Right lobe of liver (tissue), 6 donors: ENCODE results near the gene RNF214. TPM values are rescaled to one million over a fixed set of nuclear protein-coding genes. Genes with fewer than 3 reads are reported as not detected.
"Not testable (repeated sequence)": the region's sequence is repeated elsewhere in the genome, so short reads cannot be mapped to it uniquely, and the experiment has no call there.

Experiments
- ATAC-seq, 4 donors: fragments of 200-7000 bp; cut with Tn5 transposase; one replicate each; pipeline ENCODE4 v1.9.1; 2020; ENCODE audit warnings: mild to moderate bottlenecking in 4 of 4, moderate library complexity in 4 of 4
- DNase-seq, 3 donors: peaks; one replicate each; pipeline ENCODE4 v3.0.0-alpha.2; 2020
- H3K27ac ChIP-seq, 3 donors: fragments of 200-600 bp; one replicate each; pipeline ENCODE4 v1.8.0; 2022
- H3K27me3 ChIP-seq, 2 donors: fragments of 200-600 bp; one replicate each; pipeline ENCODE4 v1.8.0; 2022
- H3K36me3 ChIP-seq, 4 donors: fragments of 200-600 bp; sonication (generic) in 1 of 4; one replicate each; pipeline versions ENCODE4 v1.5.1 to v1.8.0; 2017 to 2022; ENCODE audit warnings: control low read depth in 1 of 4
- H3K4me1 ChIP-seq, 4 donors: fragments of 200-600 bp; sonication (generic) in 1 of 4; one replicate each; pipeline versions ENCODE4 v1.5.1 to v1.8.0; 2017 to 2022; ENCODE audit warnings: control low read depth in 1 of 4
- H3K4me3 ChIP-seq, 3 donors: fragments of 200-600 bp; one replicate each; pipeline ENCODE4 v1.8.0; 2022
- H3K9me3 ChIP-seq, 4 donors: fragments of 200-600 bp; sonication (generic) in 1 of 4; one replicate each; pipeline versions ENCODE4 v1.5.1 to v1.8.0; 2017 to 2022; ENCODE audit warnings: control low read depth in 1 of 4
- POLR2A ChIP-seq: fragments of 450-650 bp; IDR thresholded peaks from one replicate; pipeline ENCODE4 v1.6.1; 2017; ENCODE audit warnings: antibody characterized with exemption, mild to moderate bottlenecking
- WGBS: methylation state at CpG from one replicate; pipeline ENCODE4 v1.1.6; 2018; ENCODE audit warnings: low coverage, low lambda C conversion rate; ENCODE audit not compliant: insufficient coverage; ENCODE audit errors: missing lambda C conversion rate; 5-methylcytosine and 5-hydroxymethylcytosine counted together
- intact Hi-C, 2 donors: fragments of 100-400 bp; cut with DNase I; formaldehyde crosslinking; loops; one replicate each; pipeline versions ENCODE4 v1.11.2 to v1.14.1; 2022
- total RNA-seq, 6 experiments: library from RNA; depleted of rRNA in 2 of 6; stranded (reverse); fragments of >200 nt in 2 of 6; fragmentation: NEBNext Ultra II Directional in 3 of 6; extraction: Animal tissue kit (Norgen Biotek cat#: 25700) in 3 of 6; gene quantifications; one replicate each; pipeline versions ENCODE4 v1.1.0 to v1.2.4, GENCODE V29; 2016 to 2023
- TF ChIP-seq, protein P1 (sequence below), 4 donors: fragments of 200-600 bp in 3 of 4; fragments of 450-650 bp in 1 of 4; IDR thresholded peaks; one replicate each; pipeline versions ENCODE4 v1.5.1 to v1.8.0; 2016 to 2022; ENCODE audit warnings: antibody characterized with exemption in 4 of 4, mild to moderate bottlenecking in 2 of 4
- donor health status: DM: no; HTN: yes; CAD: no.
- donor health status: DM: no; HTN: no; CAD: no.
- donor health status: DM: no; HTN: no; CAD: no.
- donor health status: DM: no; HTN: yes; CAD: no.
- donor health status: DM: no; HTN: yes; CAD: no.

Gene RNF214
- total RNA-seq, 6 experiments from 2014 or later = 5.6 to 9.4 (median 7.3) TPM

DNA sequence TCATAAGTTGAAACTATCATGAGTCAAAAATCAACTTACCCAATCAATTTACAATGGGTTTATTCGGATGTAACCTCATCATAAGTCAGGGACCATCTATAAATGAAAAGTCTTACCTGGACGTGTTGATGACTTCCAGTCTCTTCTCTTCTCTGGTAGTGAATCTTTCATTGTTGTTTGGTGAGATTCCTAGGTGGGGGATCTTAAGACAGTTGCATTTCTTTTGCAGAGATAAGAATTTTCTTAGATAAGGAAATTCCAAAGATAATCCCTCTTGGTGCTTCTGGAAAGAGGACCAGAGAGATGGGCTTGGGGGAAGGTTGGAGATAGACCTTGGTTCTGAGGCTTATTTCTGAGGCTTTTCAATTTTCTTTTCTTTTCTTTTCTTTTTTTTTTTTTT lies 37.4 kb downstream of the RNF214 start:
- Histone ChIP-seq H3K27ac (no peak overlapping the region), H3K27me3 (no peaks in the 10 kb centered on the region), H3K4me1 (no peaks in the 10 kb centered on the region), H3K9me3 (no peaks in the 10 kb centered on the region), H3K36me3 (no peaks in the 10 kb centered on the region), H3K4me3 (no peak overlapping the region)
- WGBS = 80% methylated on average over 2 of the region's 2 CpGs
- intact Hi-C loops = no loop called here
- DNase-seq = no peak
- ATAC-seq = no peak
- TF ChIP-seq, protein P1, sequence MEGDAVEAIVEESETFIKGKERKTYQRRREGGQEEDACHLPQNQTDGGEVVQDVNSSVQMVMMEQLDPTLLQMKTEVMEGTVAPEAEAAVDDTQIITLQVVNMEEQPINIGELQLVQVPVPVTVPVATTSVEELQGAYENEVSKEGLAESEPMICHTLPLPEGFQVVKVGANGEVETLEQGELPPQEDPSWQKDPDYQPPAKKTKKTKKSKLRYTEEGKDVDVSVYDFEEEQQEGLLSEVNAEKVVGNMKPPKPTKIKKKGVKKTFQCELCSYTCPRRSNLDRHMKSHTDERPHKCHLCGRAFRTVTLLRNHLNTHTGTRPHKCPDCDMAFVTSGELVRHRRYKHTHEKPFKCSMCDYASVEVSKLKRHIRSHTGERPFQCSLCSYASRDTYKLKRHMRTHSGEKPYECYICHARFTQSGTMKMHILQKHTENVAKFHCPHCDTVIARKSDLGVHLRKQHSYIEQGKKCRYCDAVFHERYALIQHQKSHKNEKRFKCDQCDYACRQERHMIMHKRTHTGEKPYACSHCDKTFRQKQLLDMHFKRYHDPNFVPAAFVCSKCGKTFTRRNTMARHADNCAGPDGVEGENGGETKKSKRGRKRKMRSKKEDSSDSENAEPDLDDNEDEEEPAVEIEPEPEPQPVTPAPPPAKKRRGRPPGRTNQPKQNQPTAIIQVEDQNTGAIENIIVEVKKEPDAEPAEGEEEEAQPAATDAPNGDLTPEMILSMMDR (IDR thresholded peaks at IDR 0.05) = no peak
- TF ChIP-seq POLR2A = no peak

DNA sequence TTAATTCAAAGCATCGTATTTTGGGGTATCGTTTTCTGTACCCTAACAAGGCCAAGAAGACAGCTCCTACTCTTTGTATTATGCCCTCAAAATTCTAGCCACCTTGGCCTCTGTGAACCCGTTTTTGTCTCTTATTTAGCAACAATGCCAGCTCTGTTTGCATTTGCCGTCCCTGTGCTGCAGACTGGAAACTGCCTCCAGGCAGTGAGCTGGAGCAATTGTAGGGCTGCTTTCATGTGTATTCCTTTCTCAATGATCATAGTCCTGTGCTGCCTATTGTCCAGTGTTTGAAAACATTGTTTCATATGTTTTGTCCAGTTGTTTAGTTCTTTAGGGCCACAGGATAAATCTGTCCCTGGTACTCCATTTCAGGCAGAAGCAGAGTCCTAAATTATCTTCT lies 38.7 kb downstream of the RNF214 start:
- TF ChIP-seq, protein P1 (IDR thresholded peaks at IDR 0.05) = no peak
- TF ChIP-seq POLR2A = no peak
- no peak for ATAC-seq
- intact Hi-C loops = no loop called here
- no peak overlapping the region for H3K27ac ChIP-seq
- H3K36me3 ChIP-seq = no peaks in the 10 kb centered on the region
- no peaks in the 10 kb centered on the region for H3K4me1 ChIP-seq
- H3K9me3 ChIP-seq = no peaks in the 10 kb centered on the region
- H3K27me3 ChIP-seq = no peaks in the 10 kb centered on the region
- 90% methylated on average over 4 of the region's 4 CpGs for WGBS
- DNase-seq = no peak
- H3K4me3 ChIP-seq = no peak overlapping the region

DNA sequence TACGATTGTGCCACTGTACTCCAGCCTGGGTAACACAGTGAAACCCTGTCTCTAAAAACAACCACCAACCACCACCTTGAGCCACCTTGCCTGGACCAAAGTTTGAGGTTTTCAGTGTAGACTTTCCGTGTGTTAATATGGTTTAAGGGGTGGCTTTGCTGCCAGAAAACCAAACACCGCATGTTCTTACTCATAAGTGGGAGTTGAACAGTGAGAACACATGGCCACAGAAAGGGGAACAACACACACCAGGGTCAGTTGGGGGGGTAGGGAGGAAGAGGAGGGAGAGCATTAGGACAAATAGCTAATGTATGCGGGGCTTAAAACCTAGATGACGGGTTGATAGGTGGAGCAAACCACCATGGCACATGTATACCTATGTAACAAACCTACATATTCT lies 39.7 kb downstream of the RNF214 start:
- ATAC-seq, H3K4me1 ChIP-seq, H3K9me3 ChIP-seq, intact Hi-C loops, H3K4me3 ChIP-seq, H3K27ac ChIP-seq, H3K27me3 ChIP-seq, DNase-seq, H3K36me3 ChIP-seq: not testable (repeated sequence)
- 82% methylated on average over 5 of the region's 5 CpGs for WGBS

DNA sequence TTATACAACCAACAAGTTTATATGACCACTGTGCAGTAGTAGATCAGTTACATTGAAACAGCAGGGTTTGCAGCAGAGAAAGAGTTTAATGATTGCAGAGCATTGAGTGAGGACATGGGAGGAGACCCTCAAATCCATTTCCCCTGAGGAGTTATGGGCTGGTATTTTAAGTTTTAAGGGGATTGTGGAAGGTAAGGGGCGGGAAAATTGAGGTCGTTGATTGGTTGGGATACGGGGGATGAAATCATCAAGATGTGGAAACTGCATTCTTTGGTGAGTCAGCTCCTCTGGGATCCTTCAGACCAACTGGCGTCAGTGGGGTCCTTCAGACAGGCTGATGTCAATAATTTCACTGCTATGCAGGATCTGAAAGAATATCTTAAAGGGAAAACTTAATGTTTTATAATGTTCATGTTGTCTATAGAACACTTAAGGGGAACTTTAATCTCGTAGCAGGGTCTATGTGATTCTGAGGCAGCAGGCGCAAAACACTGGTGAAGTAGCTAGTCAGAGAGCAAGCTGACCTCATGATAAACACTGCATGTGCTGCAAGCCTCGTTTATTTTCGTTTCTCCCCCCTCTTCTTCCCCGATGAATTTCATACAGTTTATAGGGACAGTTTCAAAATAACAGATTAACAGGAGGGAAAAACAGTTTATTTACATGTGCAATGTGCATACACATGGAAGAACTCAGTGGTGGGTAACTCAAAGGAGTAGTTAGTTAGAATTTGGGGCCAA lies 41.2 kb downstream of the RNF214 start:
- no peak for ATAC-seq
- no peak for DNase-seq
- TF ChIP-seq POLR2A = no peak
- TF ChIP-seq, protein P1 (IDR thresholded peaks at IDR 0.05) = no peak
- no peaks in the 10 kb centered on the region for H3K27me3 ChIP-seq
- H3K4me3 ChIP-seq = no peak overlapping the region
- 85% methylated on average over 8 of the region's 9 CpGs for WGBS
- no peak overlapping the region for H3K27ac ChIP-seq
- H3K9me3 ChIP-seq = no peaks in the 10 kb centered on the region
- no peaks in the 10 kb centered on the region for H3K36me3 ChIP-seq
- no peaks in the 10 kb centered on the region for H3K4me1 ChIP-seq
- intact Hi-C loops = no loop called here

DNA sequence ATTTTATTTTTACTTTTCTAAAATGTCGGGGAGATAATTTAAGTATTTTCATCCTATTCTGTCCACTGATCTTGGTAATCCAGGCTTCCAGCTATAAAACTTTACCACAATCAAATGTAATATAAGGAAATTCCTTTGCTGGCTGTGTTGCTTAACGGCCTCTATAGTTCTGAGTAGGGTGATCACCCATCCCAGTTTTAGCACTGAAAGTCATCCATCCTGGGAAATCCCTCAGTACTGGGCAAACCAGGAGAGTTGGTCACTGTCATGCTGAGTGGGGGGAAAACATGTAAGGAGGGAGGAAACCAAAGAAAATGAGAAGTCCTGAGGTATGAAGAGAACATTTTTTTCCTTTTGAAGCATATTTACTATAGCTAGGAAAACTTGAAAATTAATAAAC lies 45.9 kb downstream of the RNF214 start:
- H3K36me3 ChIP-seq = peaks cover 0 to 26% (median 12%) of the 10 kb centered on the region in 4 donors
- TF ChIP-seq, protein P1 (IDR thresholded peaks at IDR 0.05) = no peak
- TF ChIP-seq POLR2A = no peak
- ATAC-seq (no peak), DNase-seq (no peak)
- intact Hi-C loops = no loop called here
- no peaks in the 10 kb centered on the region for H3K4me1 ChIP-seq
- no peak overlapping the region for H3K27ac ChIP-seq
- H3K27me3 ChIP-seq = no peaks in the 10 kb centered on the region
- H3K4me3 ChIP-seq = no peak overlapping the region
- H3K9me3 ChIP-seq = no peaks in the 10 kb centered on the region
- 95% methylated on average over 2 of the region's 2 CpGs for WGBS
